Pancreas (tissue), 10 donors: ENCODE results near the gene CNTROB. TPM values are rescaled to one million over a fixed set of nuclear protein-coding genes. Genes with fewer than 3 reads are reported as not detected.

ENCODE experiments used
- ATAC-seq, 4 donors: fragments of 200-7000 bp; cut with Tn5 transposase; one replicate each; pipeline versions ENCODE4 v1.8.0 to v1.9.1; 2020; ENCODE audit warnings: mild to moderate bottlenecking in 4 of 4, moderate library complexity in 4 of 4
- DNase-seq, 6 donors: peaks; one replicate each; pipeline ENCODE4 v3.0.0-alpha.2; 2020
- FAIRE-seq: peaks from 2 replicates; lab custom pipeline; 2012; peaks lifted over from hg19 to GRCh38; lab: Jason Lieb, UNC
- H3K27ac ChIP-seq, 4 donors: fragments of 200-600 bp; sonication (generic); 1 replicate in 3 of 4; 2 replicates in 1 of 4; pipeline versions ENCODE4 v1.5.0 to v1.8.0; 2020
- H3K27me3 ChIP-seq, 4 donors: fragments of 200-600 bp; one replicate each; pipeline ENCODE4 v1.8.0; 2021
- H3K36me3 ChIP-seq, 3 donors: fragments of 200-600 bp; sonication (generic) in 1 of 3; one replicate each; pipeline versions ENCODE4 v1.5.0 to v1.8.0; 2020 to 2021
- H3K4me1 ChIP-seq, 3 donors: fragments of 200-600 bp; one replicate each; pipeline ENCODE4 v1.8.0; 2021
- H3K4me3 ChIP-seq, 4 donors: fragments of 200-600 bp; sonication (generic) in 2 of 4; one replicate each; pipeline versions ENCODE4 v1.5.0 to v1.8.0; 2020 to 2021
- H3K9me3 ChIP-seq, 4 donors: fragments of 200-600 bp; one replicate each; pipeline ENCODE4 v1.8.0; 2021
- CTCF ChIP-seq, 4 donors: fragments of 200-600 bp; sonication (generic) in 3 of 4; IDR thresholded peaks; one replicate each; pipeline versions ENCODE4 v1.5.0 to v1.8.0; 2021; ENCODE audit warnings: antibody characterized with exemption in 4 of 4
- WGBS, 2 donors: extraction: QIAGEN DNeasy Blood & Tissue Kit; methylation state at CpG; one replicate each; pipeline ENCODE4 v1.1.7; 2013; 5-methylcytosine and 5-hydroxymethylcytosine counted together
- intact Hi-C, 3 donors: fragments of 100-400 bp; cut with DNase I; formaldehyde crosslinking; loops; one replicate each; pipeline versions ENCODE4 v1.11.1 to v1.14.2; 2022
- polyA plus RNA-seq, 2 donors: library from polyadenylated mRNA; stranded (reverse); fragments of 200-250 nt; gene quantifications; one replicate each; pipeline ENCODE4 v1.2.3, GENCODE V29; 2013
- total RNA-seq, 6 donors: library from RNA; stranded (reverse); fragmentation: NEBNext Ultra II Directional in 4 of 6; extraction: Animal tissue kit (Norgen Biotek cat#: 25700) in 4 of 6; gene quantifications; one replicate each; pipeline versions ENCODE4 v1.2.1 to v1.2.4, GENCODE V29; 2021 to 2023
- donor health status: healthy with polysubstance abuse.
- donor health status: DM: no; HTN: no; CAD: no; lungs with moderate emphysema.
- donor health status: DM: no; HTN: no; CAD: no.
- donor health status: control.
- donor health status: control.
- donor health status: Bipolar disorder and iron deficiency.
- donor health status: DM: yes; HTN: yes; CAD: no.
- donor health status: DM: no; HTN: no; CAD: no.
- donor health status: DM: no; HTN: no; CAD: no.
- donor health status: DM: yes; HTN: yes; CAD: no.

Gene CNTROB
- total and polyA plus RNA-seq, 8 donors, result 5.8 to 46.1 (median 9.9) TPM

GRCh38 chr17:7969433-7969832, 37.4 kb downstream of the CNTROB start:
- no peak for TF ChIP-seq CTCF (IDR thresholded peaks at IDR 0.05)
- H3K4me3 ChIP-seq, result no peak overlapping the region
- no peak for ATAC-seq
- H3K4me1 ChIP-seq, result no peaks in the 10 kb centered on the region
- WGBS, 2 donors, result 80 to 88% methylated on average over 6 of the region's 6 CpGs
- no peaks in the 10 kb centered on the region for H3K9me3 ChIP-seq
- H3K27me3 ChIP-seq, result no peaks in the 10 kb centered on the region
- intact Hi-C loops, result no loop called here
- FAIRE-seq, result no peak
- H3K36me3 ChIP-seq, result no peaks in the 10 kb centered on the region
- no peak for DNase-seq
- H3K27ac ChIP-seq, result no peak overlapping the region

DNA sequence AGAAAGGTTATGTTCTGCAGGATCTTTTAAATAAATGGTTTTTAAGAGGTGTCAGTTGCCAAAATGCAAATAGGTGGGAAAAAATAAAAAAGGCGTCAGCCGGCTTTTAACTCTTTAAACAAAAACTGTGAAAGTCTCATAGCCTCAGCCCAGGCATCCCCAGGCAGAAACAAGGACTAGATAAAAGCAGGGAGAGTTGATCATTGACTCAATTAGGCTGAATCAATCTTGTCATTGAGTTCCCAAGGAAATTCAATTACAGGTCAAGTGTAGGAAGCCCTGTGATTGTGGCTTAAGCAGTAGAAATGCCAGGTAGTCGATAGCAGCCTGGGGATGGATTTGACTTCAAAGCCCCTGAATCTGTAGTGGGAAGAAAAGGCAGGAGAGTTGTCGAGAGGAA, 39.6 kb downstream of the CNTROB start:
- no peaks in the 10 kb centered on the region for H3K4me1 ChIP-seq
- WGBS, 2 donors, result 66% methylated on average over 4 of the region's 4 CpGs
- DNase-seq (no peak), ATAC-seq (no peak), FAIRE-seq (no peak)
- no peaks in the 10 kb centered on the region for H3K27me3 ChIP-seq
- H3K36me3 ChIP-seq, result no peaks in the 10 kb centered on the region
- H3K9me3 ChIP-seq, result no peaks in the 10 kb centered on the region
- H3K27ac ChIP-seq, result no peak overlapping the region
- no peak overlapping the region for H3K4me3 ChIP-seq
- intact Hi-C loops, result no loop called here
- no peak for TF ChIP-seq CTCF (IDR thresholded peaks at IDR 0.05)

DNA sequence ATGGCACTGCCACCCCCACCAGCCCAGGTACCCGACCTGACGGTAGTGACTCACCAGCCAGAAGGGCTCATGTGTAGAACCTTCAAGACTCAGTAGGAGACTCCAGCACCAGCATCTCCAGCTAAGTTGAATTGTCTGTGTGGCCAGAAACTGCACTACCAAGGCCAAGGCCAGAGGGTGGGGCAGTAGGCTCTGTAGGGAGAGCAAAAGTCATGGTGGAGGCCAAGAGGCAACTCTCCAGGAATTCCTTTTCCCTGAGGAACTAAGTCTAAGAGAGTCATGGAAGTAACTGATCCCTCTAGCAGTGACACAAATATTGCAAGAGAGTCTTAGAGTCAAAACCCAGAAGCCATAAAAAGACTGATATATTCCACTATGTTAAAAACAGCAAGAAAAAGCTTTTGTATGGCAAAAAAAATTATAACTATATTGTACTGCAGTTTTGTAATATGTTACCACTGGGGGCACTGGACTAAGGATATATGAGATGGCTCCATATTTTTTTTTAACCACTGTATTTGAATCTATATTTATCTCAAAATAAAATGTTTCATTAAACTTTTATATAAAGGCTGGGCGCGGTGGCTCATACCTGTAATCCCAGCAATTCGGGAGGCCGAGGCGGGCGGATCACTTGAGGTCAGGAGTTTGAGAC, 40.3 kb downstream of the CNTROB start:
- no peak overlapping the region for H3K27ac ChIP-seq
- no peak overlapping the region for H3K4me3 ChIP-seq
- H3K36me3 ChIP-seq, result no peaks in the 10 kb centered on the region
- FAIRE-seq (no peak), DNase-seq (no peak), ATAC-seq (peak in 1 of 4 donors; percentile 20)
- no peaks in the 10 kb centered on the region for H3K27me3 ChIP-seq
- H3K9me3 ChIP-seq, result no peaks in the 10 kb centered on the region
- TF ChIP-seq CTCF (IDR thresholded peaks at IDR 0.05), result no peak
- intact Hi-C loops, result no loop called here
- 93 to 96% methylated on average over 8 of the region's 8 CpGs for WGBS, 2 donors
- H3K4me1 ChIP-seq, result no peaks in the 10 kb centered on the region

- Histone ChIP-seq H3K27me3 (no peaks in the 10 kb centered on the region), H3K27ac (no peak overlapping the region), H3K4me1 (no peaks in the 10 kb centered on the region), H3K4me3 (no peak overlapping the region), H3K36me3 (no peaks in the 10 kb centered on the region), H3K9me3 (no peaks in the 10 kb centered on the region)
- FAIRE-seq, result no peak
- intact Hi-C loops, result no loop called here
- no peak for DNase-seq
- no peak for ATAC-seq
- no peak for TF ChIP-seq CTCF (IDR thresholded peaks at IDR 0.05)
These were observed 42.7 kb downstream of the CNTROB start for GRCh38 chr17:7974638-7975131.

- ATAC-seq, result no peak
- no peak for FAIRE-seq
- intact Hi-C loops, result no loop called here
These were observed 45.0 kb downstream of the CNTROB start for GRCh38 chr17:7977039-7977438.

More at GRCh38 chr17:7977039-7977438, 45.0 kb downstream of the CNTROB start:
- DNase-seq, result no peak
- Histone ChIP-seq H3K27ac (no peak overlapping the region), H3K4me1 (no peaks in the 10 kb centered on the region), H3K4me3 (no peak overlapping the region), H3K36me3 (no peaks in the 10 kb centered on the region), H3K27me3 (no peaks in the 10 kb centered on the region), H3K9me3 (no peaks in the 10 kb centered on the region)
- no peak for TF ChIP-seq CTCF (IDR thresholded peaks at IDR 0.05)
- WGBS, 2 donors, result 45 to 49% methylated on average over 4 of the region's 4 CpGs
